ENCODE results near the gene PHOSPHO2. TPM values are rescaled to one million over a fixed set of nuclear protein-coding genes. Genes with fewer than 3 reads are reported as not detected.

PHOSPHO2 gene
- total RNA-seq, 1 donor from 2014 or later: 9.9 TPM

- no peak for DNase-seq (ENCODE audit: low spot score)
Measured at GRCh38 chr2:169715379-169716237, 21.3 kb downstream of the PHOSPHO2 start.

- DNase-seq (ENCODE audit: low spot score): no peak
Measured at GRCh38 chr2:169716238-169716886, 22.1 kb downstream of the PHOSPHO2 start.

GRCh38 chr2:169716938-169717690, 22.8 kb downstream of the PHOSPHO2 start:
- DNase-seq (ENCODE audit: low spot score): no peak

GRCh38 chr2:169717691-169718063, 23.4 kb downstream of the PHOSPHO2 start:
- no peak for DNase-seq (ENCODE audit: low spot score)

GRCh38 chr2:169718930-169719504, 24.7 kb downstream of the PHOSPHO2 start:
- DNase-seq (ENCODE audit: low spot score): no peak

- no peak for DNase-seq (ENCODE audit: low spot score)
Measured at GRCh38 chr2:169721016-169721415, 26.7 kb downstream of the PHOSPHO2 start.

- DNase-seq (ENCODE audit: low spot score): no peak
Measured at GRCh38 chr2:169727065-169727464, 32.8 kb downstream of the PHOSPHO2 start.

GRCh38 chr2:169729274-169729605, 35.0 kb downstream of the PHOSPHO2 start:
- DNase-seq (ENCODE audit: low spot score): no peak

GRCh38 chr2:169732075-169732474, 37.8 kb downstream of the PHOSPHO2 start:
- DNase-seq (ENCODE audit: low spot score): no peak

GRCh38 chr2:169732583-169733358, 38.5 kb downstream of the PHOSPHO2 start:
- no peak for DNase-seq (ENCODE audit: low spot score)

GRCh38 chr2:169734169-169734847, 40.0 kb downstream of the PHOSPHO2 start:
- DNase-seq (ENCODE audit: low spot score): no peak

- DNase-seq (ENCODE audit: low spot score): no peak
Measured at GRCh38 chr2:169735623-169736022, 41.4 kb downstream of the PHOSPHO2 start.

- no peak for DNase-seq (ENCODE audit: low spot score)
Measured at GRCh38 chr2:169736902-169737301, 42.6 kb downstream of the PHOSPHO2 start.

- DNase-seq (ENCODE audit: low spot score): no peak
Measured at GRCh38 chr2:169738566-169739229, 44.4 kb downstream of the PHOSPHO2 start.

- DNase-seq (ENCODE audit: low spot score): no peak
Measured at GRCh38 chr2:169739351-169739750, 45.1 kb downstream of the PHOSPHO2 start.

- DNase-seq (ENCODE audit: low spot score): no peak
Measured at GRCh38 chr2:169743549-169743948, 49.3 kb downstream of the PHOSPHO2 start.

GRCh38 chr2:169746240-169746639, 52.0 kb downstream of the PHOSPHO2 start:
- no peak for DNase-seq (ENCODE audit: low spot score)

- DNase-seq (ENCODE audit: low spot score): no peak
Measured at GRCh38 chr2:169748319-169748718, 54.0 kb downstream of the PHOSPHO2 start.

All from mesenteric fat pad (tissue), 1 donor.